BJ (cell line): ENCODE results near the gene GPANK1. TPM values are rescaled to one million over a fixed set of nuclear protein-coding genes. Genes with fewer than 3 reads are reported as not detected.

Source experiments
- CTCF ChIA-PET: fragments of 350-600 bp; formaldehyde crosslinking; extraction: SDS; loops from one replicate; lab custom pipeline; 2021; ENCODE audit warnings: antibody characterized with exemption, inconsistent platforms; lab: Yijun Ruan, JAX
- POLR2A ChIA-PET: fragments of 300-600 bp; sonication (Branson Sonifier 250); formaldehyde crosslinking; extraction: SDS; loops from one replicate; lab custom pipeline; 2021; ENCODE audit warnings: antibody characterized with exemption; lab: Charles Lee
- DNase-seq: peaks from one replicate; pipeline ENCODE4 v3.0.0-alpha.2; 2011; ENCODE audit warnings: low read depth
- H3K27me3 ChIP-seq: 2 replicates; pipeline ENCODE4 v1.6.0; 2011; ENCODE audit warnings: low read length; ENCODE audit not compliant: control insufficient read depth, insufficient read depth
- H3K36me3 ChIP-seq: 2 replicates; pipeline ENCODE4 v1.5.1; 2011; ENCODE audit warnings: low read length; ENCODE audit not compliant: control insufficient read depth, insufficient read depth
- H3K4me3 ChIP-seq: 2 replicates; pipeline ENCODE4 v1.5.1; 2011; ENCODE audit warnings: low read depth, mild to moderate bottlenecking, control low read depth, low read length
- polyA plus RNA-seq: library from polyadenylated mRNA; depleted of rRNA; stranded (reverse); fragments of >200 nt; gene quantifications from 2 replicates; pipeline ENCODE4 v1.2.3, GENCODE V29; 2011
- TF ChIP-seq, protein P1 (sequence below): IDR thresholded peaks from 2 replicates; pipeline ENCODE4 v1.5.1; 2011; ENCODE audit warnings: low read depth, mild to moderate bottlenecking, control low read depth, inconsistent platforms, low read length, moderate library complexity; ENCODE audit not compliant: insufficient read depth

GPANK1 gene
- polyA plus RNA-seq, 1 experiment: 15.0 TPM

DNA sequence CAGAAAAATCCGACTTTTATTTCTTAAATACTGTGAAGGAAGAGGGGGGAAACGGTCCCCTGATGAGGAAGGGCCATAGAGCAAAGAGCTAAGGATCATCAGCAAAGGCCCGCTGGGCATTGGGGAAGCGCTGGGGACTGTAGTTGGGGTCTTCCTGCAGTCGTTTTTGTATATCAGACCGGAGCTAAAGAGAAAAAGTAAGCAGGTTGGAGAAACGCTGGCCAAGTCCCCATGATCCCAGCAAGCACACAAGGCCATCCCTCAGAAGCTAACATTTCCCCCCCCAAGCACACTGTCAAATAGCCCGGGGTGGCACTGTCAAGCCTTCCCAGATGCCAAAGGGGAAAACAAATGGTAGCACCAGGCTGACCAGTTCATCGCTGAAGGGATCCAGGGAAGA is 25.8 kb downstream of the GPANK1 start:
- ChIA-PET CTCF (interaction anchor here (0.9 to 3.6 kb wide), 2 partner anchors 13 to 92 kb away, joined by 3 to 15 read pairs; partner anchors contain the start of genes BAG6 and NFKBIL1), POLR2A (no interaction called here)
- Histone ChIP-seq H3K36me3 (peaks cover 51% of the 10 kb centered on the region), H3K27me3 (no peaks in the 10 kb centered on the region), H3K4me3 (no peak overlapping the region)
- TF ChIP-seq, protein P1, sequence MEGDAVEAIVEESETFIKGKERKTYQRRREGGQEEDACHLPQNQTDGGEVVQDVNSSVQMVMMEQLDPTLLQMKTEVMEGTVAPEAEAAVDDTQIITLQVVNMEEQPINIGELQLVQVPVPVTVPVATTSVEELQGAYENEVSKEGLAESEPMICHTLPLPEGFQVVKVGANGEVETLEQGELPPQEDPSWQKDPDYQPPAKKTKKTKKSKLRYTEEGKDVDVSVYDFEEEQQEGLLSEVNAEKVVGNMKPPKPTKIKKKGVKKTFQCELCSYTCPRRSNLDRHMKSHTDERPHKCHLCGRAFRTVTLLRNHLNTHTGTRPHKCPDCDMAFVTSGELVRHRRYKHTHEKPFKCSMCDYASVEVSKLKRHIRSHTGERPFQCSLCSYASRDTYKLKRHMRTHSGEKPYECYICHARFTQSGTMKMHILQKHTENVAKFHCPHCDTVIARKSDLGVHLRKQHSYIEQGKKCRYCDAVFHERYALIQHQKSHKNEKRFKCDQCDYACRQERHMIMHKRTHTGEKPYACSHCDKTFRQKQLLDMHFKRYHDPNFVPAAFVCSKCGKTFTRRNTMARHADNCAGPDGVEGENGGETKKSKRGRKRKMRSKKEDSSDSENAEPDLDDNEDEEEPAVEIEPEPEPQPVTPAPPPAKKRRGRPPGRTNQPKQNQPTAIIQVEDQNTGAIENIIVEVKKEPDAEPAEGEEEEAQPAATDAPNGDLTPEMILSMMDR: no peak
- DNase-seq: no peak

DNA sequence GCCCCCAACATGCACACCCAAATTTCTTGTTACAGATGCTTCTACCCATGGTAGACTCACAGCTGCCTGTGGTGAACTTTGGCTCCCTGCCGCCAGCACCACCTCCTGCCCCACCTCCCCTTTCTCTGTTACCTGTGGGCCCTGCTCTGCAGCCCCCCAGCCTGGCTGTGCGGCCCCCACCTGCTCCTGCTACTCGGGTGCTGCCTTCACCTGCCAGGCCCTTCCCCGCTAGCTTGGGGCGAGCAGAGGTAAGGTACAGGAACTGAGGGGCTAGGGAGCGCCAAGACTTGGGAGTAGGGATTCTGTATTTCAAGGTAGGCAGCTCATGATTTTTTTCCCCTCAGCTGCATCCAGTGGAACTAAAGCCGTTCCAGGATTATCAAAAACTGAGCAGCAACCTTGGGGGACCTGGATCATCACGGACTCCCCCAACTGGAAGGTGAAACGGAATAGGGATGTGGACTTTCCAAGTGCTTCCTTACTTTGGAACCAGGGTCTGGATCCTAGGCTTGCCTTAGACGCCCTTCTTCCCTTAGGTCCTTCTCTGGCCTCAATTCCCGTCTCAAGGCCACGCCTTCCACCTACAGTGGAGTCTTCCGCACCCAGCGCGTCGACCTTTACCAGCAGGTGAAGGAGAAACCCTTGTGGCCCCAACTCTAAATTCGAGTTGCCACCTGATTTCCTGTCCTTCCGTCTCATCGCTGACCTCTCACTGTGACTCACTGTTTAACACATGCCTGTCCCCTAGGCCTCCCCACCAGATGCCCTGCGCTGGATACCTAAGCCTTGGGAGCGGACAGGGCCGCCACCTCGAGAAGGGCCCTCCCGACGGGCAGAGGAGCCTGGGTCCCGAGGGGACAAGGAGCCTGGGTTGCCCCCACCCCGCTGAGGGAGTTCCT is 27.9 kb downstream of the GPANK1 start:
- Histone ChIP-seq H3K36me3 (peaks cover 57% of the 10 kb centered on the region), H3K27me3 (no peaks in the 10 kb centered on the region), H3K4me3 (no peak overlapping the region)
- POLR2A ChIA-PET: interaction anchor here (1.0 kb wide), 2 partner anchors 15 to 24 kb away, joined by 3 read pairs; partner anchors contain the start of gene C6orf47
- DNase-seq: no peak
- TF ChIP-seq, protein P1: no peak
- CTCF ChIA-PET: interaction anchor here (0.8 to 1.0 kb wide), 2 partner anchors 10 to 11 kb away, joined by 3 to 4 read pairs; no protein-coding TSS in a partner anchor

DNA sequence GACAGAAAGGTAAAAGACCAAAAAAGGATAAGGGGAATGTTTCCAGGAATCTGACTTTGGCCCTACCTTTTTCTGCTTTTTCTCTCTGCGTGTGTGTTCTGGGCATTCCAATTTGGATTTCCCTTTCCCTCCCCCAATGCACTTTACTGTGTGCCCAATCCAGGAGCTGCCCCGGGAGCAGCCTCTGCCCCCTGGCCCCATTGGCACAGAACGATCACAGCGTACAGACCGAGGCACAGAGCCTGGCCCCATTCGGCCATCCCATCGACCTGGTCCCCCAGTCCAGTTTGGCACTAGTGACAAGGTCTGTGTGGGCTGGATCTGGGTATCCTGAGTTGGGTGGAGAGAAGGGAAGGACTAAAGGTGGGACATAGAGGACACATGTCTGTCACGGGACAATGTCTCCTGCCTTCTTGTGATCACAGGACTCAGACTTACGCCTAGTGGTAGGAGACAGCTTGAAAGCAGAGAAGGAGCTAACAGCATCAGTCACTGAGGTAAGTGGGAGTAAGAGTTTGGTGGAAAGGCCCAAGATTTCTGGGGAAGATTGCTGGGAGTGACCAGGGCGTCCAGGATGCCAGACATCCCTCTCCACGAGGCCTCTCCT is 29.7 kb downstream of the GPANK1 start:
- ChIA-PET POLR2A (no interaction called here), CTCF (interaction anchor here (1.5 kb wide), 1 partner anchor 8 kb away, joined by 3 read pairs; no protein-coding TSS in a partner anchor)

DNA sequence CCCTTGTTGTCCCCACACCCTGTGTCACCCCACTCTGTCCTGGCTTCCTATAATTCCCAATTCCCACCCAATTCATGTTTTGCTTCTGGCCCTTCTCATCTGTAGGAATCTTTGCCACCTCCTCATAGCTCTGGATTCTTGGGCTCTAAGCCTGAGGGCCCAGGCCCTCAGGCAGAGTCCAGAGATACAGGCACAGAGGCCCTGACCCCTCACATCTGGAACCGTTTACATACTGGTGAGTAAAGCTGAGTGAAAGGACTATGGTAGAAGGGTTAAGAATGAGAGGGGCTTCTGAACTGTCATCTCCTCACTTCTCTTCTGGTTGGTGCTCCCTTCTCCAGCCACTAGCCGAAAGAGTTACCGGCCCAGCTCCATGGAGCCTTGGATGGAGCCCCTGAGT is 30.7 kb downstream of the GPANK1 start:
- POLR2A ChIA-PET: no interaction called here
- TF ChIP-seq, protein P1: no peak
- Histone ChIP-seq H3K4me3 (no peak overlapping the region), H3K27me3 (no peaks in the 10 kb centered on the region), H3K36me3 (peaks cover 66% of the 10 kb centered on the region)
- CTCF ChIA-PET: interaction anchor here (1.1 kb wide), 1 partner anchor 12 kb away, joined by 6 read pairs; no protein-coding TSS in a partner anchor
- no peak for DNase-seq

More for the DNA sequence above, 29.7 kb downstream of the GPANK1 start:
- Histone ChIP-seq H3K4me3 (no peak overlapping the region), H3K27me3 (no peaks in the 10 kb centered on the region), H3K36me3 (peaks cover 62% of the 10 kb centered on the region)
- TF ChIP-seq, protein P1: no peak
- no peak for DNase-seq

DNA sequence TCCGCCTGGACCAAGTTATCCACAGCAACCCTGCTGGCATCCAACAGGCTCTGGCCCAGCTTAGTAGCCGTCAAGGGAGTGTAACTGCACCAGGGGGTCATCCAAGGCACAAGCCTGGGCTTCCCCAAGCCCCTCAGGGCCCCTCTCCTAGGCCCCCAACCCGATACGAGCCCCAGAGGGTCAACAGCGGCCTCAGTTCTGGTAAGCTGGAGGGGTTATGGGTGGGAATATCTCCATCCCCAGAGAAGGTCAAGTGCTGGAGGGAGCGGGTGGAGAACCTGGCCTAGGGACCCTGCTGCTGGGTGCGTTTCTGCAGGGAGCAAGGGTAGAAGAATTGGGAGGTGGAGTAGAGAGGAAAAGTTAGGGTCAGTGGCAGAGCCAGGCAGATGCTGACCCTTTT is 31.4 kb downstream of the GPANK1 start:
- CTCF ChIA-PET: interaction anchor here (1.1 kb wide), 1 partner anchor 11 kb away, joined by 6 read pairs; no protein-coding TSS in a partner anchor
- no peak for DNase-seq
- POLR2A ChIA-PET: no interaction called here
- TF ChIP-seq, protein P1: no peak
- peaks cover 68% of the 10 kb centered on the region for H3K36me3 ChIP-seq
- H3K27me3 ChIP-seq: no peaks in the 10 kb centered on the region
- H3K4me3 ChIP-seq: no peak overlapping the region
